SK-N-SH treated with all-trans-retinoic acid at 6 μM for 48 hours (cell line): ENCODE results near the gene NPTX1.

Experiments
- CREB5 ChIP-seq: fragments of 250-450 bp; sonication (Bioruptor Pico); IDR thresholded peaks from 2 replicates; pipeline ENCODE4 v1.5.1; 2020; ENCODE audit warnings: low read depth, mild to moderate bottlenecking, moderate library complexity
- RARB ChIP-seq: fragments of 250-450 bp; sonication (Bioruptor Pico); IDR thresholded peaks from 2 replicates; pipeline ENCODE4 v1.8.0; 2021; ENCODE audit warnings: mild to moderate bottlenecking, moderate library complexity

- TF ChIP-seq RARB (CRISPR knock-in tag), result no peak
- TF ChIP-seq CREB5, result no peak
Measured at GRCh38 chr17:80497726-80498241, 21.4 kb upstream of the NPTX1 start.
